CD4-positive, alpha-beta T cell treated with Interleukin-6 for 4 hours (primary cell): ENCODE data around the gene OR4C46.
"Not testable (repeated sequence)": the region's sequence is repeated elsewhere in the genome, so short reads cannot be mapped to it uniquely, and the experiment has no call there.

Experiments
- DNase-seq: peaks from one replicate; pipeline ENCODE4 v3.0.0-alpha.2; 2020; ENCODE audit warnings: mixed read lengths

OR4C46 gene

GRCh38 chr11:54603898-54604297 is at the start of gene OR4C46:
TSS of gene OR4C46 (minus strand) at chr11:54603998. CDS start at chr11:54603998, 0 bp downstream.
- DNase-seq: no peak

- DNase-seq: not testable (repeated sequence)
Measured at GRCh38 chr11:54645606-54646005, 41.8 kb upstream of the OR4C46 start.

- not testable (repeated sequence) for DNase-seq
Measured at GRCh38 chr11:54561439-54561838, 42.4 kb downstream of the OR4C46 start.

- no peak for DNase-seq
Measured at GRCh38 chr11:54558919-54559318, 44.9 kb downstream of the OR4C46 start.

- DNase-seq: no peak
Measured at GRCh38 chr11:54558407-54558806, 45.4 kb downstream of the OR4C46 start.
